NCI-H146 treated with DMSO at 0.1 percent for 48 hours (cell line): Measurements from ENCODE around the gene ZNF777.
A peak's percentile ranks its signal among the peaks of the same experiment; 100 is the strongest.
"Not testable (repeated sequence)": the region's sequence is repeated elsewhere in the genome, so short reads cannot be mapped to it uniquely, and the experiment has no call there.

Experiments used
- DNase-seq: peaks from one replicate; lab custom pipeline; 2025; ENCODE audit not compliant: unreplicated experiment; lab: John Stamatoyannopoulos, UW

Gene ZNF777

GRCh38 chr7:149420006-149420405 lies 40.9 kb downstream of the ZNF777 start:
- DNase-seq, result no peak

GRCh38 chr7:149415391-149416071 lies 45.3 kb downstream of the ZNF777 start:
- DNase-seq, result no peak

- no peak for DNase-seq
These were observed 46.0 kb downstream of the ZNF777 start for GRCh38 chr7:149414745-149415390.

GRCh38 chr7:149414171-149414570 lies 46.7 kb downstream of the ZNF777 start:
- DNase-seq, result no peak

GRCh38 chr7:149413083-149413482 lies 47.8 kb downstream of the ZNF777 start:
- not testable (repeated sequence) for DNase-seq

- DNase-seq, result no peak
These were observed 51.0 kb downstream of the ZNF777 start for GRCh38 chr7:149409895-149410294.

- DNase-seq, result no peak
These were observed 56.0 kb downstream of the ZNF777 start for GRCh38 chr7:149404825-149405224.

GRCh38 chr7:149404396-149404795 lies 56.5 kb downstream of the ZNF777 start:
- no peak for DNase-seq

GRCh38 chr7:149398195-149398820 lies 62.6 kb downstream of the ZNF777 start:
- peak; percentile 63 for DNase-seq

- peak; percentile 19 for DNase-seq
These were observed 63.3 kb downstream of the ZNF777 start for GRCh38 chr7:149397470-149398043.

GRCh38 chr7:149388550-149389335 lies 72.1 kb downstream of the ZNF777 start:
- DNase-seq, result not testable (repeated sequence)

- not testable (repeated sequence) for DNase-seq
These were observed 74.3 kb downstream of the ZNF777 start for GRCh38 chr7:149386514-149386913.

- peak; percentile 15 for DNase-seq
These were observed 75.5 kb downstream of the ZNF777 start for GRCh38 chr7:149385195-149385950.
